IMR-90 (cell line): ENCODE measurements around the gene VPS33A. TPM values are rescaled to one million over a fixed set of nuclear protein-coding genes. Genes with fewer than 3 reads are reported as not detected.

Experiments used
- ATAC-seq: fragments of 200-7000 bp; cut with Tn5 transposase; 2 replicates; pipeline ENCODE4 v1.9.1; 2020; ENCODE audit warnings: low read depth, mild to moderate bottlenecking, moderate library complexity
- BruUV-seq: library from RNA; stranded (reverse); fragments of 400-500 nt; replicated peaks from 2 replicates; lab custom pipeline; 2021; lab: Mats Ljungman, UMichigan
- CTCF ChIA-PET: fragments of 300-600 bp; formaldehyde crosslinking; extraction: SDS; loops from one replicate; lab custom pipeline; 2021; ENCODE audit warnings: antibody characterized with exemption; lab: Yijun Ruan, JAX
- POLR2A ChIA-PET: fragments of 300-600 bp; sonication (Branson Sonifier 250); formaldehyde crosslinking; loops from one replicate; lab custom pipeline; 2022; ENCODE audit warnings: antibody characterized with exemption; ENCODE audit not compliant: unreplicated experiment; lab: Charles Lee
- DNase-seq: peaks from one replicate; pipeline ENCODE4 v3.0.0; 2013
- H2AFZ ChIP-seq: replicated peaks from 2 replicates; pipeline ENCODE3; 2013; ENCODE audit warnings: low read length, mild to moderate bottlenecking; ENCODE audit not compliant: poor library complexity
- H2AK5ac ChIP-seq: 2 replicates; pipeline ENCODE4 v1.6.1; 2013; ENCODE audit warnings: low read depth, low read length, inconsistent platforms
- H2AK9ac ChIP-seq: replicated peaks from 2 replicates; pipeline ENCODE3; 2013; ENCODE audit warnings: mild to moderate bottlenecking, low read depth, low read length, moderate library complexity; ENCODE audit not compliant: poor library complexity
- H2BK120ac ChIP-seq: 2 replicates; pipeline ENCODE4 v1.6.1; 2013; ENCODE audit warnings: low read depth, low read length, inconsistent platforms
- H2BK15ac ChIP-seq: 3 replicates; pipeline ENCODE4 v1.6.1; 2013; ENCODE audit warnings: low read depth, low read length, inconsistent platforms
- H2BK20ac ChIP-seq: 2 replicates; pipeline ENCODE4 v1.6.1; 2013; ENCODE audit warnings: low read depth, mild to moderate bottlenecking, inconsistent platforms, low read length, moderate library complexity
- H2BK5ac ChIP-seq: 2 replicates; pipeline ENCODE4 v1.6.1; 2013; ENCODE audit warnings: mild to moderate bottlenecking, low read depth, low read length, inconsistent platforms; ENCODE audit not compliant: poor library complexity, severe bottlenecking
- H3K14ac ChIP-seq: replicated peaks from 2 replicates; pipeline ENCODE4 v1.6.1; 2013; ENCODE audit warnings: low read depth, low read length, inconsistent platforms
- H3K18ac ChIP-seq: 2 replicates; pipeline ENCODE4 v1.6.1; 2013; ENCODE audit warnings: low read depth, low read length, control low read depth
- H3K23ac ChIP-seq: 2 replicates; pipeline ENCODE4 v1.6.1; 2013; ENCODE audit warnings: low read depth, low read length, inconsistent platforms
- H3K27ac ChIP-seq: 2 replicates; pipeline ENCODE4 v1.5.1; 2013; ENCODE audit warnings: mild to moderate bottlenecking, control low read depth, low read length; ENCODE audit not compliant: insufficient read depth
- H3K27me3 ChIP-seq: 2 replicates; pipeline ENCODE4 v1.6.1; 2013; ENCODE audit warnings: low read length; ENCODE audit not compliant: control insufficient read depth, insufficient read depth
- H3K36me3 ChIP-seq: 2 replicates; pipeline ENCODE4 v1.6.1; 2013; ENCODE audit warnings: low read length, mixed read lengths; ENCODE audit not compliant: control insufficient read depth, insufficient read depth
- H3K4ac ChIP-seq: 2 replicates; pipeline ENCODE4 v1.6.1; 2013; ENCODE audit warnings: low read depth, low read length, inconsistent platforms
- H3K4me1 ChIP-seq: 2 replicates; pipeline ENCODE4 v1.6.1; 2013; ENCODE audit warnings: low read length, mixed read lengths; ENCODE audit not compliant: control insufficient read depth, insufficient read depth
- H3K4me2 ChIP-seq: 2 replicates; pipeline ENCODE4 v1.6.1; 2013; ENCODE audit warnings: low read depth, mild to moderate bottlenecking, control low read depth, low read length, moderate library complexity
- H3K4me3 ChIP-seq: 2 replicates; pipeline ENCODE4 v1.5.1; 2013; ENCODE audit warnings: low read depth, mild to moderate bottlenecking, control low read depth, low read length, moderate library complexity; ENCODE audit not compliant: insufficient read depth
- H3K56ac ChIP-seq: 2 replicates; pipeline ENCODE4 v1.6.1; 2013; ENCODE audit warnings: low read length, inconsistent platforms; ENCODE audit not compliant: insufficient read depth; ENCODE audit errors: extremely low read depth
- H3K79me1 ChIP-seq, 2 experiments: 2 replicates each; pipeline ENCODE4 v1.6.1; 2013; ENCODE audit warnings: low read length in 2 of 2, inconsistent platforms in 1 of 2, low read depth in 1 of 2
- H3K9ac ChIP-seq: 2 replicates; pipeline ENCODE4 v1.6.1; 2013; ENCODE audit warnings: low read depth, low read length, control low read depth
- H3K9me1 ChIP-seq: 2 replicates; pipeline ENCODE4 v1.6.1; 2013; ENCODE audit warnings: low read length, inconsistent platforms; ENCODE audit not compliant: insufficient read depth
- H3K9me3 ChIP-seq: 2 replicates; pipeline ENCODE4 v1.6.1; 2013; ENCODE audit warnings: low read length; ENCODE audit not compliant: control insufficient read depth, insufficient read depth
- H4K20me1 ChIP-seq: 2 replicates; pipeline ENCODE4 v1.6.1; 2013; ENCODE audit warnings: low read length, inconsistent platforms; ENCODE audit not compliant: insufficient read depth
- H4K5ac ChIP-seq: 2 replicates; pipeline ENCODE4 v1.6.1; 2013; ENCODE audit warnings: mild to moderate bottlenecking, low read depth, low read length, control low read depth
- H4K8ac ChIP-seq, 2 experiments: 2 replicates each; pipeline ENCODE4 v1.6.1; 2013; ENCODE audit warnings: low read depth in 2 of 2, low read length in 2 of 2, control low read depth in 1 of 2, inconsistent platforms in 1 of 2
- H4K91ac ChIP-seq: 2 replicates; pipeline ENCODE4 v1.6.1; 2013; ENCODE audit warnings: low read depth, low read length, inconsistent platforms; ENCODE audit not compliant: insufficient read depth
- SMC3 ChIP-seq: fragments of 150-350 bp; IDR thresholded peaks from 2 replicates; pipeline ENCODE4 v1.6.1; 2016; ENCODE audit warnings: low read depth, mild to moderate bottlenecking, antibody characterized with exemption, low read length, moderate library complexity
- WGBS, 2 experiments: methylation state at CpG; one replicate each; pipeline versions ENCODE4 v1.1.5 to v1.1.7; 2013; ENCODE audit warnings: missing lambda C conversion rate in 2 of 2; ENCODE audit not compliant: insufficient read length in 1 of 2; ENCODE audit errors: extremely low coverage in 2 of 2; 5-methylcytosine and 5-hydroxymethylcytosine counted together
- dilution Hi-C: fragments of 300-500 bp; cut with HindIII; formaldehyde crosslinking; loops from one replicate; pipeline ENCODE4 v1.14.3; 2018; ENCODE audit warnings: low sequenced_read_pairs; ENCODE audit not compliant: unreplicated experiment
- in situ Hi-C: fragments of 300-500 bp; cut with MboI; formaldehyde crosslinking; loops from 3 replicates; pipeline ENCODE4 v1.14.3; 2019; ENCODE audit warnings: low sequenced_read_pairs, inconsistent platforms, mixed read lengths
- intact Hi-C: fragments of 100-400 bp; cut with micrococcal nuclease; formaldehyde crosslinking; loops from 2 replicates; pipeline ENCODE4 v1.10.0; 2022
- polyA plus RNA-seq, 3 experiments: library from polyadenylated mRNA; depleted of rRNA; stranded (reverse); fragments of >200 nt; gene quantifications; 2 replicates each; pipeline ENCODE4 v1.2.3, GENCODE V29; 2012; ENCODE audit warnings: low replicate concordance in 1 of 3
- total RNA-seq: library from RNA; depleted of rRNA; stranded (reverse); fragments of >200 nt; gene quantifications from 2 replicates; pipeline ENCODE4 v1.2.3, GENCODE V29; 2012

VPS33A gene
- total and polyA plus RNA-seq, 2 of the 4 experiments (the other 2 are of a cell fraction) = 14.0 to 20.3 TPM

GRCh38 chr12:122228092-122228491 lies 38.2 kb downstream of the VPS33A start:
- H3K4me3 ChIP-seq = no peak overlapping the region
- 92% methylated on average over 2 of the region's 5 CpGs; no CpG with 5 or more reads in 1 of the 2 experiments for WGBS, 2 experiments
- no peak for TF ChIP-seq SMC3
- ATAC-seq (no peak), DNase-seq (no peak)
- no peak overlapping the region for H2BK120ac ChIP-seq
- H4K8ac ChIP-seq = no peak overlapping the region
- H2AFZ ChIP-seq = no peak overlapping the region
- H2BK15ac ChIP-seq = no peak overlapping the region
- no TSS peak for BruUV-seq
- no peak overlapping the region for H3K4ac ChIP-seq
- dilution Hi-C loops = no loop called here
- ChIA-PET CTCF (no interaction called here), POLR2A (no interaction called here)
- no peak overlapping the region for H3K23ac ChIP-seq
- peaks cover 10 to 16% of the 10 kb centered on the region in 2 experiments for H3K79me1 ChIP-seq
- no peak overlapping the region for H3K56ac ChIP-seq
- H4K91ac ChIP-seq = no peak overlapping the region
- no peaks in the 10 kb centered on the region for H3K9me3 ChIP-seq
- intact Hi-C loops = no loop called here
- H4K5ac ChIP-seq = no peak overlapping the region
- in situ Hi-C loops = no loop called here
- H3K36me3 ChIP-seq = peaks cover 16% of the 10 kb centered on the region
- no peak overlapping the region for H2AK9ac ChIP-seq
- H2BK20ac ChIP-seq = no peak overlapping the region
- H2AK5ac ChIP-seq = no peak overlapping the region
- peaks cover 10% of the 10 kb centered on the region for H3K4me1 ChIP-seq
- peaks cover 11% of the 10 kb centered on the region for H4K20me1 ChIP-seq
- no peak overlapping the region for H3K14ac ChIP-seq
- no peak overlapping the region for H3K9ac ChIP-seq
- no peak overlapping the region for H3K27ac ChIP-seq
- no peak overlapping the region for H3K4me2 ChIP-seq
- H3K9me1 ChIP-seq = peaks cover 11% of the 10 kb centered on the region; the same call in 1 of the 2 replicates
- H2BK5ac ChIP-seq = no peak overlapping the region
- H3K27me3 ChIP-seq = no peaks in the 10 kb centered on the region
- no peak overlapping the region for H3K18ac ChIP-seq
